ENCODE results near the gene ZNF492. TPM values are rescaled to one million over a fixed set of nuclear protein-coding genes. Genes with fewer than 3 reads are reported as not detected.
"Not testable (repeated sequence)": the region's sequence is repeated elsewhere in the genome, so short reads cannot be mapped to it uniquely, and the experiment has no call there.

The ZNF492 gene
- 0.05 TPM in 2 replicates for total RNA-seq (2014; rRNA removed; shearing (Covaris generic))

DNA sequence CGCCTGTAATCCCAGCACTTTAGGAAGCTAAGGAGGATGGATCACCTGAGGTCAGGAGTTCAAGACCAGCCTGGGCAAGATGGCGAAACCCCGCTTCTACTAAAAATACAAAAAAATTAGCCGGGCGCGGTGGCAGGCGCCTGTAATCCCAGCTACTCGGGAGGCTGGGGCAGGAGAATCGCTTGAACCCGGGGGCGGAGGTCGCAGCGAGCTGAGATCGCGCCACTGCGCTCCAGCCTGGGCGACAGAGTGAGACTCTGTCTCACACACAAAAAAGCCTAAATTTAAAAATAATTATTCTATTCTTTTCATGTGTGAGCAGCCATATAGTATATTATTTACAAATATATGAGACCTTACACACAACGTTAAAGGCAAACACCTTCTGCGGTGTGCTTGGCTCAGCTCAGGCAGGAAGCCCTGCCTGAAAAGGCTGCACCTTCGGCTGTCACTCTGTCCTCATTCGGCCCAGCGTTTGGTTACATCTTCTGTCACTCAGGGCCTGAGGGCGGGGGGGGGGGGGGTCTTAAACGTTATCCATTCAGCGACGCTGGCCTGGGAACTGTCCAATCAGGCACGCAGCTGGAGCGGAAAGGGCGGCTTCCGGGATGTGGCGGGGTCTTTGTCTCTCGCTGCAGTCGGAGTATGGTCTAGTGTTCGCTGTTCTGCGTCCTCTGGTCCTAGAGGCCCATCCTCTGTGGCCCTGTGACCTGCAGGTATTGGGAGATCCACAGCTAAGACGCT is at the start of gene ZNF492:
TSS of gene ZNF492 (plus strand) at position 619 of the 744 bp plus-strand sequence. CDS start 19,076 bp downstream, outside the sequence.
- not testable (repeated sequence) for DNase-seq (ENCODE audit: low spot score)

GRCh38 chr19:22595422-22595821 is 38.7 kb upstream of the ZNF492 start:
- no peak for DNase-seq (ENCODE audit: low spot score)

GRCh38 chr19:22595918-22596341 is 38.2 kb upstream of the ZNF492 start:
- DNase-seq (ENCODE audit: low spot score): no peak

- no peak for DNase-seq (ENCODE audit: low spot score)
Measured at GRCh38 chr19:22600690-22601648, 33.2 kb upstream of the ZNF492 start.

DNA sequence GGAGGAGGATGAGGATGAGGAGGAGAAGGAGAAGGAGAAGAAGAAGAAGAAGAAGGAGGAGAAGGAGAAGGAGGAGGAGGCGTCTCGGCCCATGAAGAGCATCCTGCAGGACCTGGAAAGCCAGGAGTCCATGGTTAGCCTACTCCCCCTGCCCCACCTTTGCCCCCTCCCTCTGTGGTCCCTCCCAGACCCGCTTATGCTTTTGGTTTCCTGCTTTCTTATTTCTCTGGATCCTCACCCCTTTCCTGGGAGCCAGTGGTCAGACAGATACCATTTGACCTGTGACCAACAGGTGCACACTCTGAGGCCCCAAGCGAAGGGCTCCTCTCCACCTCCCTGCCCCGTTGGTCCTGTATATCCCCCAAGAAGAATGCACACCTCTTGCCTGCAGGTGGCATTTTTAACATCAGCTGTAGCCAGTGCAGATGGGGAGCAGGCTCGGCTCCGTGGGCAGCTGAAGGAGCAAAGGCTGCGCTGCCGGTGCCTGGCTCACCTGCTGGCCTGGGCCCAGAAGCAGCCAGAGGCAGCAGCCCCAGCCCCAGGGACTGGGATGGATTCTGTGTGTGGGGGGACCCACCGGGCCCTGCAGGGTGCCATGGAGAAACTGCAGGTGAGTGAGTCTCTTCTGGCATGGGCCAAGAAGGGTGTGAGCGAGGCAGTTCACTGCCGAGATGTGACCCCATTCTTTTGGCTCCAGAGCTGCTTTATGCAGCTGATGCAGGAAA is 32.1 kb upstream of the ZNF492 start:
- no peak for DNase-seq (ENCODE audit: low spot score)

- no peak for DNase-seq (ENCODE audit: low spot score)
Measured at GRCh38 chr19:22602631-22603272, 31.4 kb upstream of the ZNF492 start.

GRCh38 chr19:22603518-22604440 is 30.3 kb upstream of the ZNF492 start:
- no peak for DNase-seq (ENCODE audit: low spot score)

- no peak for DNase-seq (ENCODE audit: low spot score)
Measured at GRCh38 chr19:22604571-22605274, 29.4 kb upstream of the ZNF492 start.

- no peak for DNase-seq (ENCODE audit: low spot score)
Measured at GRCh38 chr19:22605275-22606211, 28.6 kb upstream of the ZNF492 start.

DNA sequence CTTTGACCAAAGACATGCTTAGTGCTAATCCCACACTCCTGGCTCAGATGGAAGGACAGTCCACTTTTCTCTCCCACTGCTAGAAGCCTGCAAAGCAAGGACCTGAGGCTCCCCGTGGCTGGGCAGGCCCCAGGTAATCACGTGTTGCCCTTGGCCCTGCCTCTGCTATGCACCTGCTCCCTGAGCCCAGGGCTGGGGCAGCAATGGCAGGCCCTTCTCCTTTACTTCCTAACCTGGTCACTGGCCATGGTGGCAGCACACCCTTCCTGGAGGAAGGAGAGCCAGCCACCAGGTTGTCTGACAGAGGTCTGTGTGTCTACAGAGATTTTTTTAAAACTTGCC is 27.9 kb upstream of the ZNF492 start:
- DNase-seq (ENCODE audit: low spot score): no peak

- no peak for DNase-seq (ENCODE audit: low spot score)
Measured at GRCh38 chr19:22606954-22607652, 27.0 kb upstream of the ZNF492 start.

- no peak for DNase-seq (ENCODE audit: low spot score)
Measured at GRCh38 chr19:22607653-22608430, 26.3 kb upstream of the ZNF492 start.

DNA sequence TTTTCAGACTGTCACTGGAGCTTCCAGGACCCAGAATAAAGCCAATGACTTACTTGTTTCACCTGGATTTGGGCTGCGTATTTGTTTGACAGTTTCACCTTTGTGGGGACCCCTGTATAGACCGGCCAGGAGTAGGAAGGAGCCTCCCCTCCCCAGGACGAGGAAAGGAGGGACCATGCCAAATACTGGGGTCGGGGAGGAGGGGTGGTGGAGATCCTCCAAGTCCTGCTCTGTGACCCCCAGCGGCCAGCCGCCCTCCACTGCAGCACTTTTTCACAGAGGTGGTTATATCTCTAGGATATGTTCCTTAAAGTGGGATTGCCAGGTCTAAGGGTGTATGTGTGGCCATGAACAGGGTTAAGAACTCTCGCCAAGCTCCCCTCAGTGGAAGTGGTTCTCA is 25.7 kb upstream of the ZNF492 start:
- DNase-seq (ENCODE audit: low spot score): no peak

DNA sequence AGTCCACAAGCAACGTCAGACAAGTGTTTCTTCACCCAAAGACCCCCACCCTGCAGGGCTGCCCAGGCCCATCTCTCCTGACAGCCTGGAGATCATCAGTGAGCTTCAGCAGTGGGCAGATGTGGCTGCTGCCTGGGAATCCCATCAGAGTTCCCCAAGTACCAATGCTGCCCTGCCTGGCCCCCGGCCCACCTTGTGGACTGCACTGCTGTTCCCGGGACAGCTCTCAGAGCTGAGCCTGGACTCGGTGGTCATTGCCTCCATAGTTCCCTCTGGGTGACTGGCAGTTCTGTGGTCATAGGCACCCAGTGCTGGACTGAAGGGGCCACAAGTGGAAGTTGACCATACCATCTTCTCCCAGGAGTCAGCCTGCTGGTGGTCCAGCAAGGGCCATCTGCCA is 24.5 kb upstream of the ZNF492 start:
- no peak for DNase-seq (ENCODE audit: low spot score)

- no peak for DNase-seq (ENCODE audit: low spot score)
Measured at GRCh38 chr19:22610121-22610520, 24.0 kb upstream of the ZNF492 start.

DNA sequence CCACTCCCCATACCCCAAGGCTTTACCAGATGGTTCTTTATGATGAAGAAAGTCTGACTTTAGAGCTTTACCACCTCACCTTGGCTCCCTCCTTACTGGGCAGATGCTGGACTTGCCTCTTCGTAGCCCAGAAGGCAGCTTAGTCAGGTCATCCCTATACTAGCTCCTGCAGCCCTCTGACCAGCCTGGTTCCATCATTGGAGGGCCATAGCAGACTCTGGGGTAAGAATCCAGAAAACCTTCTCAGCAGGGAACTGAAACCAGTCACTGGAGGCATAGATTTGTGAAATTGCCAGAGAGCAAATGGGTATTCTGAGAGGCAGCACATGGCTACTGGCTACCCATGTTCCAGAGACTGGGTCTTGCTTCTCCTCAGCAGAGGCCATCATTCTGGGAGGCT is 21.8 kb upstream of the ZNF492 start:
- DNase-seq (ENCODE audit: low spot score): no peak

- no peak for DNase-seq (ENCODE audit: low spot score)
Measured at GRCh38 chr19:22616659-22617058, 17.5 kb upstream of the ZNF492 start.

Data from A172 (cell line).